Activated T-cell treated with anti-CD3 and anti-CD28 coated beads for 4 hours (primary cell): ENCODE data around the gene OR5T3.
"Not testable (repeated sequence)": the region's sequence is repeated elsewhere in the genome, so short reads cannot be mapped to it uniquely, and the experiment has no call there.

ENCODE experiments used
- DNase-seq: peaks from one replicate; pipeline ENCODE4 v3.0.0-alpha.2; 2020

OR5T3 gene

DNA sequence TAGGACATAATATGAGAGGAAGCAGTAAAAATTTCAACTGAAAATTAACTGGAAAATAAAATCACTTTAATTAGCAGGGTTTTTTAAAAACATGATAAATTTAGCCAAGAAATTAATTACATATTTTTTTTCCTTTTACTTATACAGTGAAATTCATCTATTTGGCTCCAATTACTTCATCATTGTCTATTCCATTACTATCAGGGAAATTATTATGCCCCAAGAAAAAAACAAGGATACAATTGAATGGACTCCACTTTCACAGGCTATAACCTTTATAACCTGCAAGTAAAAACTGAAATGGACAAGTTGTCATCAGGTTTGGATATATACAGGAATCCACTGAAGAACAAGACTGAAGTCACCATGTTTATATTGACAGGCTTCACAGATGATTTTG, at the start of gene OR5T3:
OR5T3 (plus strand) TSS at position 301 of the 400 bp plus-strand sequence; CDS start at position 301, 0 bp downstream.
- DNase-seq: no peak

DNA sequence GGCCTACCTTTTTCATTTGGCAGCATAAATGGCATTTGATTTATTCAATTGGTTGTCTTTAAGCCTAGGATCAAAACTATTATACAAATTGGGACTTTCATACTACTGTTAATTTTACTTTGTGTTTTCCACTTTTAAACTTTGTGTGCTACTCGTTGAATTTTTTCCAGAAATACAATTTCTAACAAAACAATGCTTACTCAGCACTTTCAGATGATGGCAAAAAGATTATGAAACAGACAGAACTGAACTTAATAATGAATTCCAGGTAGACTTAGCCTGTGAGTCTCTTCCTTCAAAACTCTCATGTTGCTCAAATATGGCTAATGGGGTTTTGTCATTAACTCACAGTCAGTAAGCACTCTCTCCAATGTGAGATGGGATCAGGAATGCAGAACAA, 44.3 kb upstream of the OR5T3 start:
- no peak for DNase-seq

DNA sequence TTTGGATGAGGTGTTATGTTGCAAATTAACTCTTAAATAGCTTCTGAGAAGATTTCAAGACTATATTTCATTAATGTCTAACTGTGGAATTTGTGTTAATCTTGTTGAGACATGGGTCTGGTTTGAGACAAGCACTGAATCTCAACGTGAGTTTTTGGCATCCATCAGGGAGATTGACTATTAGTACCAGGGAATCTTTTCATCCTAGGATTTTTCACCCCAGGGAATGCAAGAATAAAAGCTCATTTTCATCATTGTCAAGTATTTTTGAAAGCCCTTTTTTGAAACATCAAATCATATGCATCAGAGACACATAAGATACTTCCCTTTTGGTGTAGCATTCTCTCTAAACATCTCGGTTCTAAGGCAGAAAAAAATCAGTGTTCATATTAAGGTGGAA, 37.5 kb upstream of the OR5T3 start:
- no peak for DNase-seq

DNA sequence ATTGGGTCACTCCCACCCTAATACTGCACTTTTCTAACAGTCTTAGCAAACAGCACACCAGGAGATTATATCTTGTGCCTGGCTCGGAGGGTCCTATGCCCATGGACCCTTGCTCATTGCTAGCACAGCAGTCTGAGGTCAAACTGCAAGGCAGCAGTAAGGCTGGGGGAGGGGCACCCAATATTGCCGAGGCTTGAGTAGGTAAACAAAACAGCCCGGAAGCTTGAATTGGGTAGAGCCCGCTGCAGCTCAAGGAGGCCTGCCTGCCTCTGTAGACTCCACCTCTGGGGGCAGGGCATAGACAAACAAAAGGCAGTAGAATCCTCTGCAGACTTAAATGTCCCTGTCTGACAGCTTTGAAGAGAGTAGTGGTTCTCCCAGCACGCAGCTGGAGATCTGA, 32.3 kb upstream of the OR5T3 start:
- not testable (repeated sequence) for DNase-seq

DNA sequence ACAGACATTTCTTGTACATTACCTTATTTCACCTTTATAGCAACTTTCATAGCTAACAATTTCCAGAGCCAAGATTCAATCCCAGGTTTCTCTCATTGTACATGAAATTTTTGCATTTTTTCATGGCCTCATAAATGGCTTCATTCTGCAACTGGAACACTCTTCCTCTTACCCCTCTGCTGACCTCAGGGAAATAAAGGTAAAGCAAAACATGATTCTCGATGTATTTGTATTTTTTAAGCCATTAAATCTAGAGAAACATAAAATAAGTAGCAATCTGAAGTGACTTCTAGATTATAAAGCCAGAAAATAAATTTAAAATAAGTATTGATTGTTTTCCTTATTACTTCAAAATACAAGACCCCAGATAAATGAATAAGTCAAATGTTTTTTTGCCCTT, 17.9 kb upstream of the OR5T3 start, which contains the start of gene OR5T2:
OR5T2 (minus strand) TSS at position 101 of the 400 bp plus-strand sequence. CDS start 1,193 bp downstream, outside the sequence.
- DNase-seq: no peak

DNA sequence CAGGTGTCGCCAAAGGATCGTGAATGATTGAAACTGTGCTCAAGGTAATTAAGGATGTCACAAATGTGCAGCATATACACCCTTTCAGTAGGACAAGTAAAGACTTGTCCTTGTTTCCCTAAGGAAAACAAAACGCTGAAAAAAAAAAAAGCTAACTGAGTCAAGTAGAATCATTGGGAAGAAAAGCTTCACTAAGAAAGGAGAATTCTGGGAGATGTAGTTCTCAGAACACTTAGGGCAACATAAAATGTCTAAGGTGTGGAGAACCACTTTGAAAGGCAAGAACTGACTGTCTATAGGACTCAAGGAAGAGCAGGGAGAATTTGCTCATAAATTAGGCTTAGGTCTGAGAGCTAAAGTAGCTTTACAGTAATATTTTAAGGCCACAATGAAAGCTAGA, 19.0 kb downstream of the OR5T3 start:
- DNase-seq: no peak

GRCh38 chr11:56273854-56274253, 21.8 kb downstream of the OR5T3 start, which contains the start of gene OR5T1:
OR5T1 (plus strand) TSS chr11:56274154; CDS start chr11:56275639, 1,485 bp downstream.
- no peak for DNase-seq

DNA sequence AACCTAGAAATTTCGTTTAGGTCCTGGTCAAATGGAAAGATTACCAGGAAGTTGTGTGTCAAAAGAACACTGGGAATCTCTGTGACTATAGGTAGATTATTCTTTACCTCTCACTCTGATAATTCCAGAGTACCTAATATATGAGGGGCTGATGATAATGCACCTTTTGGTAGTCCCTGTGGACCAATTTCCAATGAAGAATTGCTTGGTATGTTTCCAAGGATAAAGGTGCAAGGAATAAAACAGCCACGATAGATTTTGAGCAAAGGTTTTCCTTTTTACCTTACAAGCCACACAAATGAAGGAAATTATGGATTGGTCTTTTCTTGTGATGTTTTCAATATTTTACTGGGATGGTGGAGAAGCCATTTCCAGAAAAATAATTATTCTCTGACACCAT, 40.1 kb downstream of the OR5T3 start, which contains the start of gene OR8H1:
OR8H1 (minus strand) TSS at position 101 of the 400 bp plus-strand sequence. CDS start 1,192 bp downstream, outside the sequence.
- DNase-seq: no peak

DNA sequence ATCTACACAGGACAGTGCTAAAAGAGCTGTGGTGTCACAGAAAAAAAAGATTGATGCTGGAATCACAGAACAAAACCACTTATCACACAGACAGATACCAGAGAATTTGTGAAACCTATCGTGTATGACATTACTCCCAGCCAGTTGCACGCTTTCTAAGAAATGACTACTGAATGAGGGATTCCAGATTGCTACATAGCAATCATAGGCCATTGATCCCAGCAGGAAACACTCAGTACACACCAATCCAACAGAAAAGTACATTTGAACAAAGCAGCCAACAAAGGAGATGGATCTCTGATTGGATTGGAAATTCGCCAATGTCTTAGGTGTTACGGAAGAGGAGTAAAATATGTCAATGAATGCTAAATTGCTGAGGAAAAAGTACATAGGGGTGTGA, 44.8 kb downstream of the OR5T3 start:
- DNase-seq: no peak
